ENCODE data around the gene TANC1. TPM values are rescaled to one million over a fixed set of nuclear protein-coding genes. Genes with fewer than 3 reads are reported as not detected.
A peak's percentile ranks its signal among the peaks of the same experiment; 100 is the strongest.
"Not testable (repeated sequence)": the region's sequence is repeated elsewhere in the genome, so short reads cannot be mapped to it uniquely, and the experiment has no call there.

Gene TANC1
- total RNA-seq, 1 donor from 2014 or later = 45.0 TPM

GRCh38 chr2:159032580-159032979 is 64.1 kb downstream of the TANC1 start:
- no peaks in the 10 kb centered on the region for H3K27me3 ChIP-seq (ENCODE audit: insufficient read depth, low read length)
- peaks cover 32% of the 10 kb centered on the region for H3K4me1 ChIP-seq (ENCODE audit: insufficient read depth, low read length)
- no peak overlapping the region for H3K4me2 ChIP-seq (ENCODE audit: low read length)
- FAIRE-seq = no peak
- no peaks in the 10 kb centered on the region for H3K36me3 ChIP-seq (ENCODE audit: insufficient read depth, low read length)
- Mint-ChIP-seq H3K9me3 (ENCODE audit: unreplicated experiment) (no peaks in the 10 kb centered on the region), H3K27me3 (ENCODE audit: low read depth, unreplicated experiment) (no peaks in the 10 kb centered on the region), H3K36me3 (ENCODE audit: low read depth, unreplicated experiment) (peaks cover 5% of the 10 kb centered on the region), H3K4me3 (ENCODE audit: unreplicated experiment) (no peak overlapping the region), H3K27ac (ENCODE audit: unreplicated experiment) (peak overlapping the region; percentile 86), H3K4me1 (ENCODE audit: low read depth, unreplicated experiment) (peaks cover 62% of the 10 kb centered on the region)
- no peak overlapping the region for H3K27ac ChIP-seq (ENCODE audit: low read depth, low read length)
- TF ChIP-seq CTCF (IDR thresholded peaks at IDR 0.05; ENCODE audit: insufficient read depth, low read depth, low read length) (no peak), EZH2 (IDR thresholded peaks at IDR 0.05; ENCODE audit: insufficient read depth, low read length) (no peak)
- no peak overlapping the region for H3K9ac ChIP-seq (ENCODE audit: low read length)
- DNase-seq (ENCODE audit: low read depth) = no peak
- H3K4me3 ChIP-seq (ENCODE audit: insufficient read depth, low read depth, low read length) = no peak overlapping the region
- H3K9me3 ChIP-seq (ENCODE audit: insufficient read depth, low read depth, low read length) = no peaks in the 10 kb centered on the region
- H3K79me2 ChIP-seq (ENCODE audit: insufficient read depth, low read length) = peaks cover 75% of the 10 kb centered on the region
- peaks cover 54% of the 10 kb centered on the region for H4K20me1 ChIP-seq (ENCODE audit: insufficient read depth, low read length)
- no peak overlapping the region for H2AFZ ChIP-seq (ENCODE audit: low read depth, low read length)

- Histone ChIP-seq H3K4me2 (ENCODE audit: low read length) (no peak overlapping the region), H3K79me2 (ENCODE audit: insufficient read depth, low read length) (peaks cover 65% of the 10 kb centered on the region), H4K20me1 (ENCODE audit: insufficient read depth, low read length) (peaks cover 45% of the 10 kb centered on the region), H3K9ac (ENCODE audit: low read length) (no peak overlapping the region), H3K27ac (ENCODE audit: low read depth, low read length) (no peak overlapping the region), H3K27me3 (ENCODE audit: insufficient read depth, low read length) (no peaks in the 10 kb centered on the region), H3K4me1 (ENCODE audit: insufficient read depth, low read length) (peaks cover 29% of the 10 kb centered on the region), H3K9me3 (ENCODE audit: insufficient read depth, low read depth, low read length) (no peaks in the 10 kb centered on the region), H3K36me3 (ENCODE audit: insufficient read depth, low read length) (no peaks in the 10 kb centered on the region), H3K4me3 (ENCODE audit: insufficient read depth, low read depth, low read length) (no peak overlapping the region), H2AFZ (ENCODE audit: low read depth, low read length) (no peak overlapping the region)
- Mint-ChIP-seq H3K36me3 (ENCODE audit: low read depth, unreplicated experiment) (peaks cover 8% of the 10 kb centered on the region), H3K27ac (ENCODE audit: unreplicated experiment) (no peak overlapping the region), H3K27me3 (ENCODE audit: low read depth, unreplicated experiment) (no peaks in the 10 kb centered on the region), H3K9me3 (ENCODE audit: unreplicated experiment) (peaks cover 5% of the 10 kb centered on the region), H3K4me1 (ENCODE audit: low read depth, unreplicated experiment) (peaks cover 60% of the 10 kb centered on the region), H3K4me3 (ENCODE audit: unreplicated experiment) (no peak overlapping the region)
- FAIRE-seq (no peak), DNase-seq (ENCODE audit: low read depth) (no peak)
- TF ChIP-seq CTCF (IDR thresholded peaks at IDR 0.05; ENCODE audit: insufficient read depth, low read depth, low read length) (no peak), EZH2 (IDR thresholded peaks at IDR 0.05; ENCODE audit: insufficient read depth, low read length) (no peak)
Measured at GRCh38 chr2:159034713-159035112, 66.3 kb downstream of the TANC1 start.

GRCh38 chr2:159035790-159036411 is 67.5 kb downstream of the TANC1 start:
- Histone ChIP-seq H3K9me3 (ENCODE audit: insufficient read depth, low read depth, low read length) (no peaks in the 10 kb centered on the region), H3K9ac (ENCODE audit: low read length) (peak overlapping the region; percentile 42), H3K27ac (ENCODE audit: low read depth, low read length) (no peak overlapping the region), H3K4me2 (ENCODE audit: low read length) (peak overlapping the region; percentile 24), H3K79me2 (ENCODE audit: insufficient read depth, low read length) (peaks cover 59% of the 10 kb centered on the region), H3K36me3 (ENCODE audit: insufficient read depth, low read length) (no peaks in the 10 kb centered on the region), H4K20me1 (ENCODE audit: insufficient read depth, low read length) (peaks cover 38% of the 10 kb centered on the region), H3K4me1 (ENCODE audit: insufficient read depth, low read length) (peaks cover 18% of the 10 kb centered on the region), H2AFZ (ENCODE audit: low read depth, low read length) (no peak overlapping the region), H3K27me3 (ENCODE audit: insufficient read depth, low read length) (no peaks in the 10 kb centered on the region), H3K4me3 (ENCODE audit: insufficient read depth, low read depth, low read length) (no peak overlapping the region)
- Mint-ChIP-seq H3K27me3 (ENCODE audit: low read depth, unreplicated experiment) (no peaks in the 10 kb centered on the region), H3K4me3 (ENCODE audit: unreplicated experiment) (peak overlapping the region; percentile 1), H3K27ac (ENCODE audit: unreplicated experiment) (peak overlapping the region; percentile 64), H3K4me1 (ENCODE audit: low read depth, unreplicated experiment) (peaks cover 51% of the 10 kb centered on the region), H3K36me3 (ENCODE audit: low read depth, unreplicated experiment) (peaks cover 10% of the 10 kb centered on the region), H3K9me3 (ENCODE audit: unreplicated experiment) (peaks cover 7% of the 10 kb centered on the region)
- FAIRE-seq = no peak
- DNase-seq (ENCODE audit: low read depth) = peak; percentile 85
- TF ChIP-seq EZH2 (IDR thresholded peaks at IDR 0.05; ENCODE audit: insufficient read depth, low read length) (no peak), CTCF (IDR thresholded peaks at IDR 0.05; ENCODE audit: insufficient read depth, low read depth, low read length) (no peak)

GRCh38 chr2:159036461-159036860 is 68.0 kb downstream of the TANC1 start:
- not testable (repeated sequence) for H3K27ac ChIP-seq (ENCODE audit: low read depth, low read length); H3K9me3 Mint-ChIP-seq (ENCODE audit: unreplicated experiment); H3K27me3 Mint-ChIP-seq (ENCODE audit: low read depth, unreplicated experiment); H2AFZ ChIP-seq (ENCODE audit: low read depth, low read length); H3K9ac ChIP-seq (ENCODE audit: low read length); H3K27ac Mint-ChIP-seq (ENCODE audit: unreplicated experiment); H3K27me3 ChIP-seq (ENCODE audit: insufficient read depth, low read length); H3K4me3 ChIP-seq (ENCODE audit: insufficient read depth, low read depth, low read length); H3K4me3 Mint-ChIP-seq (ENCODE audit: unreplicated experiment); H3K9me3 ChIP-seq (ENCODE audit: insufficient read depth, low read depth, low read length); H3K4me2 ChIP-seq (ENCODE audit: low read length); FAIRE-seq; DNase-seq (ENCODE audit: low read depth); H3K36me3 ChIP-seq (ENCODE audit: insufficient read depth, low read length)
- Mint-ChIP-seq H3K36me3 (ENCODE audit: low read depth, unreplicated experiment) (peaks cover 16% of the 10 kb centered on the region), H3K4me1 (ENCODE audit: low read depth, unreplicated experiment) (peaks cover 47% of the 10 kb centered on the region)
- H3K79me2 ChIP-seq (ENCODE audit: insufficient read depth, low read length) = peaks cover 63% of the 10 kb centered on the region
- H4K20me1 ChIP-seq (ENCODE audit: insufficient read depth, low read length) = peaks cover 33% of the 10 kb centered on the region
- peaks cover 13% of the 10 kb centered on the region for H3K4me1 ChIP-seq (ENCODE audit: insufficient read depth, low read length)

Measured in astrocyte (in vitro differentiated cells and primary cell).